Transverse colon (tissue), 4 donors: Measurements from ENCODE around the gene SMYD3.

Experiments
- POLR2A ChIP-seq: fragments of 450-650 bp; IDR thresholded peaks from one replicate; pipeline ENCODE4 v1.6.1; 2016; ENCODE audit warnings: antibody characterized with exemption, mild to moderate bottlenecking, moderate library complexity
- POLR2AphosphoS5 ChIP-seq, 3 donors: sonication (generic); formaldehyde crosslinking; IDR thresholded peaks; one replicate each; pipeline ENCODE4 v1.6.1; 2016; ENCODE audit warnings: antibody characterized with exemption in 3 of 3
- TF ChIP-seq, protein P1 (sequence below), 5 experiments: fragments of 200-600 bp in 3 of 5; fragments of 450-650 bp in 2 of 5; sonication (generic) in 3 of 5; IDR thresholded peaks; 1 replicate in 2 of 5; 2 replicates in 3 of 5; pipeline ENCODE4 v1.5.1; 2016 to 2017; ENCODE audit warnings: antibody characterized with exemption in 5 of 5, inconsistent platforms in 3 of 5, mild to moderate bottlenecking in 2 of 5, moderate library complexity in 1 of 5

GRCh38 chr1:245786948-245787347 lies 720.1 kb downstream of the SMYD3 start:
- TF ChIP-seq, protein P1, sequence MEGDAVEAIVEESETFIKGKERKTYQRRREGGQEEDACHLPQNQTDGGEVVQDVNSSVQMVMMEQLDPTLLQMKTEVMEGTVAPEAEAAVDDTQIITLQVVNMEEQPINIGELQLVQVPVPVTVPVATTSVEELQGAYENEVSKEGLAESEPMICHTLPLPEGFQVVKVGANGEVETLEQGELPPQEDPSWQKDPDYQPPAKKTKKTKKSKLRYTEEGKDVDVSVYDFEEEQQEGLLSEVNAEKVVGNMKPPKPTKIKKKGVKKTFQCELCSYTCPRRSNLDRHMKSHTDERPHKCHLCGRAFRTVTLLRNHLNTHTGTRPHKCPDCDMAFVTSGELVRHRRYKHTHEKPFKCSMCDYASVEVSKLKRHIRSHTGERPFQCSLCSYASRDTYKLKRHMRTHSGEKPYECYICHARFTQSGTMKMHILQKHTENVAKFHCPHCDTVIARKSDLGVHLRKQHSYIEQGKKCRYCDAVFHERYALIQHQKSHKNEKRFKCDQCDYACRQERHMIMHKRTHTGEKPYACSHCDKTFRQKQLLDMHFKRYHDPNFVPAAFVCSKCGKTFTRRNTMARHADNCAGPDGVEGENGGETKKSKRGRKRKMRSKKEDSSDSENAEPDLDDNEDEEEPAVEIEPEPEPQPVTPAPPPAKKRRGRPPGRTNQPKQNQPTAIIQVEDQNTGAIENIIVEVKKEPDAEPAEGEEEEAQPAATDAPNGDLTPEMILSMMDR (IDR thresholded peaks at IDR 0.05) = no peak
- TF ChIP-seq POLR2A = no peak
- no peak for TF ChIP-seq POLR2AphosphoS5 (IDR thresholded peaks at IDR 0.05)
